ENCODE data around the gene FBXL4.
"Not testable (repeated sequence)": the region's sequence is repeated elsewhere in the genome, so short reads cannot be mapped to it uniquely, and the experiment has no call there.

FBXL4 gene

DNA sequence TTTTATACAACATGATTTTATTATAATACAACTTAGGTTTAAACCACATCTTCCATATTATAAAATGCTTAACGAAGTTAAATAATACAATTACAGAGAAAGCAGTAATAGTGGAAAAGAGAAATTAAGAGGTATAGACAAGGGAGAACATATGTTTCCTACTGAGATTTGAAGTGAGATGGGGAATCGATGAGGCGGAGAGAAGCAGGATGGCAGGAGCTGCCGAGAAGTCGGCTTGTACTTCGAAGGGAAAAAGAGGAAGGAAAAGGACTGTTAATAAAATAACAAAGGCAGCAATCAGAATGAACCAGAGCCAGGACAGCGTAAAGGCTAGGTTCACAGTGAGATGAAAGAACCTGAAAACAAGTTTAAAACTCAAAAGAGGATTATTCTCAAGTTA is 15.4 kb downstream of the FBXL4 start:
- H3K36me3 Mint-ChIP-seq (ENCODE audit: low read depth) = peaks cover 22% of the 10 kb centered on the region
- intact Hi-C loops (cut with micrococcal nuclease) = no loop called here
- peak overlapping the region; percentile 23 for H3K27ac Mint-ChIP-seq
- H3K4me3 Mint-ChIP-seq = no peak overlapping the region
- H3K9me3 Mint-ChIP-seq = no peaks in the 10 kb centered on the region
- H3K4me1 Mint-ChIP-seq (ENCODE audit: low read depth) = peaks cover 28% of the 10 kb centered on the region
- H3K27me3 Mint-ChIP-seq = no peaks in the 10 kb centered on the region

DNA sequence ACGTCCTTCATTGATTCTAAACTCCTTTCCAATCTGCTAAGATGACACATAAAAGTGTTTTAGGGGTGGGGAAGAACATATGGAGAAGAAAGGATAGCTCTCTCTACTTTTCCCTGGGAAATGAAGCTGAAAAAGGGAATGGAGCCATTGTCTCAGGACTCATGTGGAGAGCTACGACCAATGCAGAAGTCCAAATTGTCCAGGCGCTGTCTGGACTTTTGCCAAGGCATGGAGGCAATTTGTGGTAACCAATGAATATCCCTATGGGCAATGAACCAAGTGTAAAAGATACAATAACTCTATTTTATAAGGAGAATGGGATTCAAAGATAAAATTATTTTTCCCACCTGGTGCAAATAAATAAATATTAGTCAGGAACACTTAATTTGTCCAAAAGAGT is 16.1 kb downstream of the FBXL4 start:
- no peaks in the 10 kb centered on the region for H3K9me3 Mint-ChIP-seq
- no peak overlapping the region for H3K27ac Mint-ChIP-seq
- H3K27me3 Mint-ChIP-seq = no peaks in the 10 kb centered on the region
- H3K36me3 Mint-ChIP-seq (ENCODE audit: low read depth) = peaks cover 24% of the 10 kb centered on the region
- intact Hi-C loops (cut with micrococcal nuclease) = no loop called here
- H3K4me3 Mint-ChIP-seq = no peak overlapping the region
- peaks cover 28% of the 10 kb centered on the region for H3K4me1 Mint-ChIP-seq (ENCODE audit: low read depth)

DNA sequence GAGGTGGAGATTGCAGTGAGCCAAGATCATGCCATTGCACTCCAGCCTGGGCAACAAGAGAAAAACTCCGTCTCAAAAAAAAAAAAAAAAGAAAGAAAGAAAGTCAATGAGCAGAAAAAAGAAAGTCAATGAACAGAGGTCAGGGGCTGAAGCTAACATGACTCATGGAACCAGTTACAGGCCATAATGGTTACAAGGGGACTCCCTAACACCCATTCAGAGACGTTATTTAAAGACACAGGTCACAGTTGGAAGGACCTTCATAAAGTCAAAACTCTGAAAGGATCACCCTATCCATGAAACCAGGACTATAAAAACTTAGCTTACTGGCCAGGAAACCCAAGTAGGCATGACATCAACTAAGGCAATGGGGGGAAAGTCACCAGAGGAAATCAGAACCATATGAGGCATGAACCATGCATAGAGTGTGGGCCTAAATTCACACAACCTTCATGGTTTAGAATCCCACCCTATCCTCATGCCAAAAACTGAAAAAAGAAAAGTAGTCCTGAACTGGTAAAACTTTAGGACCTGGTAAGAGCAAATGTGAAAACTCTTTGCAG is 18.2 kb downstream of the FBXL4 start:
- no peaks in the 10 kb centered on the region for H3K9me3 Mint-ChIP-seq
- intact Hi-C loops (cut with micrococcal nuclease) = no loop called here
- no peaks in the 10 kb centered on the region for H3K27me3 Mint-ChIP-seq
- H3K4me3 Mint-ChIP-seq = no peak overlapping the region
- H3K27ac Mint-ChIP-seq = no peak overlapping the region
- H3K36me3 Mint-ChIP-seq (ENCODE audit: low read depth) = peaks cover 31% of the 10 kb centered on the region
- peaks cover 24% of the 10 kb centered on the region for H3K4me1 Mint-ChIP-seq (ENCODE audit: low read depth)

DNA sequence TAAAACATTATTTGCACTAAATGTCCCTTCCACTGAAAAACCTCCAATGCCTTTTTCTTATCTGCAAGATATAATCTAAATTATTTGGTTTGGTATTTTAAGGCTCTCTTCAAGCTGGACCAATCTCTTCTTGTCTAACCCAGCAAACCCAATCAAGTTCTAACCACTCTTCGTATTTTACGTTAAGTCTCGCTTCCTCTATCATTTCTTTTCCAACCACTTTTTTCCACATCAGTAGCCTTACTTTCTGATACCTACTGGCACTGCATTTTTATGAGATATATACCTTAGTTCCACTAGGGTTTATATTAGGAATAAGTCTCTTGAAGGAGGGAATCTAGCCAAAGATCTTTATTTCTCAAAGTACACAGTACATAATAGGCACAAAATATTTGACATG is 19.1 kb downstream of the FBXL4 start:
- H3K27me3 Mint-ChIP-seq = no peaks in the 10 kb centered on the region
- intact Hi-C loops (cut with micrococcal nuclease) = no loop called here
- H3K36me3 Mint-ChIP-seq (ENCODE audit: low read depth) = peaks cover 23% of the 10 kb centered on the region
- H3K9me3 Mint-ChIP-seq = no peaks in the 10 kb centered on the region
- no peak overlapping the region for H3K4me3 Mint-ChIP-seq
- H3K27ac Mint-ChIP-seq = no peak overlapping the region
- peaks cover 16% of the 10 kb centered on the region for H3K4me1 Mint-ChIP-seq (ENCODE audit: low read depth)

DNA sequence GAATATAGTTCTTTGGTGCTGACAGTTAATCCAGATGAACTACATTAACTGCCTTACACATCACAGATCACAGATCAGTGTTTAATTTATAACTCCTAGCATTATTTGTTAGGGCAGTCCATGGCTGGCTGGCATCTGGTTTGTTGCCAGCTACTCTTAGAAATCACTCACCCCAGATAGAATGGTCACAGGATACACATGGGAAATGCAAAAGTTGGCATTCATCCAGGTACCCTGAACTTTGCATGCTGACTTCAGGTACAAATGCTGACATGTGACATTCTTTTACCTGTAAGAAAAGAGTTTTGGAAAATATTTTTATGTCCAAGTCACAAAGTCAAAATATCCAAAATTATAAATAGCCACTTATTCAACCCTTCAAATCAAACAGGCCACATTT is 20.2 kb downstream of the FBXL4 start:
- no peaks in the 10 kb centered on the region for H3K27me3 Mint-ChIP-seq
- H3K27ac Mint-ChIP-seq = no peak overlapping the region
- H3K4me1 Mint-ChIP-seq (ENCODE audit: low read depth) = peaks cover 5% of the 10 kb centered on the region
- H3K9me3 Mint-ChIP-seq = no peaks in the 10 kb centered on the region
- intact Hi-C loops (cut with micrococcal nuclease) = no loop called here
- H3K36me3 Mint-ChIP-seq (ENCODE audit: low read depth) = peaks cover 26% of the 10 kb centered on the region
- no peak overlapping the region for H3K4me3 Mint-ChIP-seq

DNA sequence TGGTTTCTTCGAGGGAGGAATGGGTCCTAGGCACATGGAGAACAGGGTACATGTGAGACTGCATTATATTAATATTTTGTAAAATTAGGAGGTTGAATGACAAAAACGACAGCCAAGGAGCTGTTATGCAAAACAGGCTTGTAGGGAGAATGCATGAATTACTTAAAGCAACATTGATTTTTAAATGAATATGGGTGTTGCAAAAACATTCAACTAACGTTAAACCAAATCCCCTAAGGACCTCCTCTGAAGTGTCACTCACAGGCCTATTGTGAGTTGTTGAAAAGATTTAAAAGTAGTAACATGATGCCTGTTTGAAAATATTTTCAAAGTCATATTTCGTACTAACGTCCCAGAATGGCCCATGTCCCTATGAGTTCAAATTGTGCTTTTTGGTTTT is 21.9 kb downstream of the FBXL4 start:
- H3K4me3 Mint-ChIP-seq = no peak overlapping the region
- peaks cover 32% of the 10 kb centered on the region for H3K36me3 Mint-ChIP-seq (ENCODE audit: low read depth)
- intact Hi-C loops (cut with micrococcal nuclease) = no loop called here
- no peaks in the 10 kb centered on the region for H3K9me3 Mint-ChIP-seq
- no peaks in the 10 kb centered on the region for H3K4me1 Mint-ChIP-seq (ENCODE audit: low read depth)
- H3K27me3 Mint-ChIP-seq = no peaks in the 10 kb centered on the region
- no peak overlapping the region for H3K27ac Mint-ChIP-seq

DNA sequence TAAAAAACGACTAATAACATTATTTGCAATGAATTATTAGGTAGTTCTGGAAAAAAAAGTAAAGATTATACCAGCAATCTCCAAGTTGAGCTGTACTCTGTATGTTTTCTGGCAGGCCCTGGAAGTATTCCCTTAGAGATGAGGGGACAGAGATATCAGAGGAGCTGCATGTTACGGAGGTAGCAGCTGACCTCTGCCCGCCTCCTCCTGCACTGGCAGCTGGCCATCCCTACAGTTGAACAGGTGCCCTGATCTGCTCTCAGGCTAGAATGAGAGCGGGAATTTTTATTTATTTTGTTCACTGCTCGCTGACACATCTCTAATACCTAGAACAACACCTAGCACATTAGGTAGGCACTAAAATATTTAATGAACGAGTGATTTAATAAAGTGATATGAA is 23.1 kb downstream of the FBXL4 start:
- Mint-ChIP-seq H3K36me3 (ENCODE audit: low read depth) (peaks cover 25% of the 10 kb centered on the region), H3K9me3 (no peaks in the 10 kb centered on the region), H3K4me1 (ENCODE audit: low read depth) (no peaks in the 10 kb centered on the region), H3K27ac (no peak overlapping the region), H3K4me3 (no peak overlapping the region), H3K27me3 (no peaks in the 10 kb centered on the region)
- intact Hi-C loops (cut with micrococcal nuclease) = no loop called here

DNA sequence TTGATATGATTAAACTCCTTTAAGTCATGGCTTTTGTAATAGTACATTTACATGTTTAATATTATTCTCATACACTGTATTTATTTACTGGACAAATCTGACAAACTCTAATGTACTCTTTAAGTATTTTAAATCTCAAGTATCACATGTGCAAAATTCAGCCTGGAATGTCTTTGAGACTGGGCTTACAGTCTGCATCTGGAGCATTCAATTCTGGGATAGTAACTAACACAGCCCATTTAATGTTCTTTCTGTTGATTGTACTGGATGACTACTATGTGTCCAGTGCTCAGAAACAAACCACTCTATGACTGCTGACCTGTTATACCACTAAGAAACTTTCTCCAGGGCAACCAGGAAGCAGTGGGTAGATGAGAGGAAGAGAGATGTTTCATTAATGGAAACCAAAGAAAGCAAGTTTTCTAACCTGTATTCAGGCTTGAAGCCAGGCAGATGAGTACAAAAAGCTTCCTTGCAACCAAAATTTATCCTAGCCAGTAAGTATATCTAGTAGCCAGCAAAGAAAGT is 26.8 kb downstream of the FBXL4 start:
- Mint-ChIP-seq H3K27ac (no peak overlapping the region), H3K9me3 (no peaks in the 10 kb centered on the region), H3K4me3 (no peak overlapping the region), H3K36me3 (ENCODE audit: low read depth) (peaks cover 16% of the 10 kb centered on the region), H3K4me1 (ENCODE audit: low read depth) (peaks cover 9% of the 10 kb centered on the region), H3K27me3 (no peaks in the 10 kb centered on the region)
- intact Hi-C loops (cut with micrococcal nuclease) = no loop called here

DNA sequence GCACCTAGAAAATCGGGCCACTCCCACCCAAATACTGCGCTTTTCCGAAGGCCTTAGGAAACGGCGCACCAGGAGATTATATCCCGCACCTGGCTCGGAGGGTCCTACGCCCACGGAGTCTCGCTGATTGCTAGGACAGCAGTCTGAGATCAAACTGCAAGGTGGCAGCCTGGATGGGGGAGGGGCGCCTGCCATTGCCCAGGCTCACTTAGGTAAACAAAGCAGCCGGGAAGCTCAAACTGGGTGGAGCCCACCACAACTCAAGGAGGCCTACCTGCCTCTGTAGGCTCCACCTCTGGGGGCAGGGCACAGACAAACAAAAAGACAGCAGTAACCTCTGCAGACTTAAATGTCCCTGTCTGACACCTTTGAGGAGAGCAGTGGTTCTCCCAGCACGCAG is 36.8 kb downstream of the FBXL4 start:
- H3K4me1 Mint-ChIP-seq (ENCODE audit: low read depth) = peaks cover 33% of the 10 kb centered on the region
- H3K27me3 Mint-ChIP-seq; intact Hi-C loops (cut with micrococcal nuclease); H3K4me3 Mint-ChIP-seq; H3K27ac Mint-ChIP-seq: not testable (repeated sequence)
- peaks cover 49% of the 10 kb centered on the region for H3K36me3 Mint-ChIP-seq (ENCODE audit: low read depth)
- H3K9me3 Mint-ChIP-seq = peaks cover 31% of the 10 kb centered on the region

DNA sequence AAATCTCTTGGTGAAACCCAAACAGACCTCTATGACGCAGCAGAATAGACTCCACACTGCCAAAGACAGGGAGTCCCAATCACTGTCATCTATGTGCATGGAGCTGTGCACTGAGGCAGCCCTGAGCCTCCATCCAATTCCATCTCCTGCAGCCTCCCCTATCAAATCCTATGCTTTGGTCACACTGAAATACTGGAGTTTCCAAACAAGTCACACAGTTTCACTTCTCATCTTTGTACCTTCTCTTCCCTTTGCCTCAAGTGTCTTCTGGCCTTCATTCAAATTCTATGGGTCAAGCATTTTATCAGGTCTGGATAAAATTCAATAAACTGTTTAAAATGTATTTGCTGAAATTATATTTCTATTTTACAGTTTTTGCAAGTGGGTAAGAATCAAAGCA is 38.5 kb downstream of the FBXL4 start:
- Mint-ChIP-seq H3K27ac (peak overlapping the region; percentile 69), H3K4me1 (ENCODE audit: low read depth) (peaks cover 33% of the 10 kb centered on the region), H3K27me3 (no peaks in the 10 kb centered on the region), H3K4me3 (no peak overlapping the region), H3K36me3 (ENCODE audit: low read depth) (peaks cover 49% of the 10 kb centered on the region), H3K9me3 (peaks cover 31% of the 10 kb centered on the region)
- intact Hi-C loops (cut with micrococcal nuclease) = no loop called here

DNA sequence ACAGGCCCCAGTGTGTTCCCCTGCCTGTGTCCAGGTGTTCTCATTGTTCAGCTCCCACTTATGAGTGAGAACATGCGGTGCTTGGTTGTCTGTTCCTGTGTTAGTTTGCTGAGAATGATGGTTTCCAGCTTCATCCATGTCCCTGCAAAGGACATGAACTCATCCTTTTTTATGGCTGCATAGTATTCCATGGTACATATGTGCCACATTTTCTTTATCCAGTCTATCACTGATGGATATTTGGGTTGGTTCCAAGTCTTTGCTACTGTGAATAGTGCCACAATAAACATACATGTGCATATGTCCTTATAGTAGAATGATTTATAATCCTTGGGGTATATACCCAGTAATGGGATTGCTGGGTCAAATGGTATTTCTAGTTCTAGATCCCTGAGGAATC is 41.4 kb downstream of the FBXL4 start:
- peaks cover 33% of the 10 kb centered on the region for H3K4me1 Mint-ChIP-seq (ENCODE audit: low read depth)
- H3K4me3 Mint-ChIP-seq; H3K27ac Mint-ChIP-seq; H3K27me3 Mint-ChIP-seq; intact Hi-C loops (cut with micrococcal nuclease); H3K9me3 Mint-ChIP-seq: not testable (repeated sequence)
- H3K36me3 Mint-ChIP-seq (ENCODE audit: low read depth) = peaks cover 30% of the 10 kb centered on the region

DNA sequence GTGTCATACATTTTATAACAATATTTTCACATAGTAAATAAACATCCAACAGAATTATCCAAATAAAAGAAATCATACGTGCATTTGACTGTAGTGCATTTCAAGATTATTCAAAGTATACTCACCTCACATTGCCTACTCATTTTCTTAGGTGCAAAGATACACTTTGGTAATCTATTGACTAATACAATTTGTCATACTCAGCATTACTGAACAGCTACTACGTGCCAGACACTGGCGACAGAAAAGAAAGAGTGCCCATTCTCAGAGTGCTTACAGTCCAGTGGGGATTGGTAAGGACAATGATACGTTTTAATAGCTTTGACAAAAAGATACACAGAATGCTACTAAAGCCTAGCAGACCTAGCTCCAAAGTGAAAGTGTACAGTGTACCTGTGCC is 42.0 kb downstream of the FBXL4 start:
- peaks cover 33% of the 10 kb centered on the region for H3K4me1 Mint-ChIP-seq (ENCODE audit: low read depth)
- no peak overlapping the region for H3K27ac Mint-ChIP-seq
- intact Hi-C loops (cut with micrococcal nuclease) = no loop called here
- no peaks in the 10 kb centered on the region for H3K9me3 Mint-ChIP-seq
- H3K36me3 Mint-ChIP-seq (ENCODE audit: low read depth) = peaks cover 30% of the 10 kb centered on the region
- no peak overlapping the region for H3K4me3 Mint-ChIP-seq
- no peaks in the 10 kb centered on the region for H3K27me3 Mint-ChIP-seq

DNA sequence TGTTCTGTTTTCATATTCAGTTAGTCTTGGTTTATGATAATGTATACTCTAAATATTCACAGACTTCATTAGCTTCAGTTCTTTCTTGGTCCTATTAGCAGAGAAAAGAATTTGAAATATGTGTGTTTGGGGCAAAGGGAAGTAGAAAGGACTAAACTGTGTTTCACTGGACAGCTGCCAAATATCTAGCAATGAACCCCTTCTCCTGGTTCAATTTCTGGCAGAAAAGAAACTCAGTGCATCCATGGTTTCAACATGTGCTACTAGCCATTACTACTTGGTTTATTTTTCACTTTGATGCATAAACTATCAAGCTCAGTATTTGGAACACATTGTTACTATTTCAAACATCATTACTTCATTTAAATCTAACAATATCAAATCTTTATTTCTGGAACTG is 43.6 kb downstream of the FBXL4 start:
- H3K4me1 Mint-ChIP-seq (ENCODE audit: low read depth) = peaks cover 24% of the 10 kb centered on the region
- no peak overlapping the region for H3K4me3 Mint-ChIP-seq
- H3K9me3 Mint-ChIP-seq = no peaks in the 10 kb centered on the region
- peaks cover 36% of the 10 kb centered on the region for H3K36me3 Mint-ChIP-seq (ENCODE audit: low read depth)
- no peaks in the 10 kb centered on the region for H3K27me3 Mint-ChIP-seq
- intact Hi-C loops (cut with micrococcal nuclease) = no loop called here
- no peak overlapping the region for H3K27ac Mint-ChIP-seq

DNA sequence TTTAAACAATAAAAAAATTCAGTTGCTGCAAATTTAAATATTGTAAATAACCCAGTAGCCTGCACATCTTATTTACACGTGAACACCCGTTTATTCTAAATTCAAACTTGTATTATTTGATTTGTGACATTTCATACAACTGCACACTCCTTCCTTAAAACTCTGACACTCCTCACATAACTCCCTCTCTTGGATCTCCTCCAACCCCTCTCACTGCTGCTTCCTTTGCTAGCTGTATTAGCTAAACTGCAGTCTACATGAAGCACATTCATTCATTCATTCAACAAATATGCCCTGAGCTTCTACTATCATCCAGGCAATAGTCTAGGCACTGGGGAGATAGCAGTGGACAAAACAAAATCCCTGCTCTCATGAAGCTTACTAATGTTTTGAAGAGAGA is 47.0 kb downstream of the FBXL4 start:
- Mint-ChIP-seq H3K27me3 (no peaks in the 10 kb centered on the region), H3K36me3 (ENCODE audit: low read depth) (peaks cover 48% of the 10 kb centered on the region), H3K27ac (no peak overlapping the region), H3K9me3 (no peaks in the 10 kb centered on the region), H3K4me3 (no peak overlapping the region), H3K4me1 (ENCODE audit: low read depth) (peaks cover 7% of the 10 kb centered on the region)
- intact Hi-C loops (cut with micrococcal nuclease) = no loop called here

DNA sequence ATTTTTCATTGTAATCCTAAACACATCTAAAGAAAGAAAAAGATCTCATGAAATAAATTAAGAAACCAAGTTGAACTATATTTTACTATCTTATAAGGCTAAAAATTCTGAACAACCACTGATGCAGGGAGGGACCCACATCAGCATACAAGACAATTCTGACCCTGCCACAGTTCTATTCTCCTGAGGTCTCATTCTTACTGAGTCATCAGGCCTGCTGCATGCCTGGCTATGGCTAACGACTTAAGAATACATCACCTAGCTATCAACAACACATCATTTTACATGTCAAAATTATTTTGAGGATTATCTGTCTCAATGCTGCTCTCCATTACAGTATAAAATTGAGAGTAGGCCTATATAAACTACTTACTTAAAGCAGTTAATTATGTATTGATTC is 52.9 kb downstream of the FBXL4 start:
- intact Hi-C loops (cut with micrococcal nuclease) = no loop called here
- H3K4me1 Mint-ChIP-seq (ENCODE audit: low read depth) = peaks cover 7% of the 10 kb centered on the region
- H3K36me3 Mint-ChIP-seq (ENCODE audit: low read depth) = peaks cover 48% of the 10 kb centered on the region
- no peaks in the 10 kb centered on the region for H3K27me3 Mint-ChIP-seq
- H3K9me3 Mint-ChIP-seq = no peaks in the 10 kb centered on the region
- no peak overlapping the region for H3K4me3 Mint-ChIP-seq
- H3K27ac Mint-ChIP-seq = no peak overlapping the region

All from dendritic cell treated with granulocyte-macrophage colony-stimulating factor and Interleukin-4, amounts not matched to agents 40 ng/mL and 50 ng/mL, for 4 days (primary cell).